Naive thymus-derived CD4-positive, alpha-beta T cell (primary cell): Measurements from ENCODE around the gene NIPAL3. TPM values are rescaled to one million over a fixed set of nuclear protein-coding genes. Genes with fewer than 3 reads are reported as not detected.
"Not testable (repeated sequence)": the region's sequence is repeated elsewhere in the genome, so short reads cannot be mapped to it uniquely, and the experiment has no call there.

ENCODE experiments used
- ATAC-seq: fragments of 150-1000 bp; cut with Tn5 transposase; 2 replicates; pipeline ENCODE4 v1.10.0; 2021; ENCODE audit warnings: mild to moderate bottlenecking, moderate library complexity
- CTCF ChIA-PET: fragments of 350-600 bp; sonication (Branson Sonifier 250); formaldehyde crosslinking; loops from one replicate; lab custom pipeline; 2021; ENCODE audit warnings: antibody characterized with exemption; lab: Charles Lee
- POLR2A ChIA-PET: fragments of 350-600 bp; sonication (Branson Sonifier 250); formaldehyde crosslinking; loops from one replicate; lab custom pipeline; 2021; ENCODE audit warnings: antibody characterized with exemption, inconsistent platforms; lab: Charles Lee
- DNase-seq, 9 donors: peaks; one replicate each; pipeline versions ENCODE4 v3.0.0 to v3.0.0-alpha.2; 2020 to 2022; ENCODE audit warnings: mixed read lengths in 1 of 9
- H3K27ac ChIP-seq: one replicate; pipeline ENCODE4 v1.7.0; 2013; ENCODE audit warnings: mild to moderate bottlenecking, low read depth, low read length, moderate library complexity
- H3K27me3 ChIP-seq, 2 donors: one replicate each; pipeline ENCODE4 v1.7.0; 2013; ENCODE audit warnings: low read length in 2 of 2, mild to moderate bottlenecking in 2 of 2, moderate library complexity in 2 of 2; ENCODE audit not compliant: control insufficient read depth in 2 of 2, insufficient read depth in 2 of 2
- H3K36me3 ChIP-seq, 3 experiments: 1 replicate in 2 of 3; 2 replicates in 1 of 3; pipeline ENCODE4 v1.7.0; 2013; ENCODE audit warnings: low read length in 3 of 3, mild to moderate bottlenecking in 3 of 3, moderate library complexity in 1 of 3; ENCODE audit not compliant: insufficient read depth in 3 of 3, control insufficient read depth in 2 of 3
- H3K4me1 ChIP-seq, 2 donors: one replicate each; pipeline ENCODE4 v1.7.0; 2013; ENCODE audit warnings: low read length in 2 of 2, mild to moderate bottlenecking in 2 of 2, moderate library complexity in 1 of 2; ENCODE audit not compliant: control insufficient read depth in 2 of 2, insufficient read depth in 2 of 2
- H3K4me3 ChIP-seq: 2 replicates; pipeline ENCODE4 v1.7.0; 2013; ENCODE audit warnings: mild to moderate bottlenecking, low read length
- H3K9me3 ChIP-seq, 3 experiments: 1 replicate in 2 of 3; 2 replicates in 1 of 3; pipeline ENCODE4 v1.7.0; 2013; ENCODE audit warnings: low read length in 3 of 3; ENCODE audit not compliant: control insufficient read depth in 2 of 3
- H3K27ac Mint-ChIP-seq, 9 donors: one replicate each; pipeline ENCODE4 v1.8.0; 2020 to 2022; ENCODE audit warnings: mixed read lengths in 9 of 9, mild to moderate bottlenecking in 8 of 9, moderate library complexity in 5 of 9, inconsistent platforms in 2 of 9
- H3K27me3 Mint-ChIP-seq, 5 donors: one replicate each; pipeline ENCODE4 v1.8.0; 2021 to 2022; ENCODE audit warnings: mixed read lengths in 5 of 5, mild to moderate bottlenecking in 1 of 5
- H3K36me3 Mint-ChIP-seq, 5 donors: one replicate each; pipeline ENCODE4 v1.8.0; 2020 to 2022; ENCODE audit warnings: mixed read lengths in 5 of 5, mild to moderate bottlenecking in 3 of 5, inconsistent platforms in 1 of 5
- H3K4me1 Mint-ChIP-seq, 7 donors: one replicate each; pipeline ENCODE4 v1.8.0; 2020 to 2022; ENCODE audit warnings: mixed read lengths in 7 of 7, mild to moderate bottlenecking in 3 of 7, inconsistent platforms in 1 of 7
- H3K4me3 Mint-ChIP-seq, 10 donors: one replicate each; pipeline ENCODE4 v1.8.0; 2020 to 2022; ENCODE audit warnings: mild to moderate bottlenecking in 10 of 10, mixed read lengths in 10 of 10, moderate library complexity in 6 of 10, inconsistent platforms in 2 of 10
- H3K9me3 Mint-ChIP-seq, 11 donors: one replicate each; pipeline ENCODE4 v1.8.0; 2020 to 2022; ENCODE audit warnings: mixed read lengths in 11 of 11, mild to moderate bottlenecking in 4 of 11, inconsistent platforms in 1 of 11, moderate library complexity in 1 of 11
- intact Hi-C, 2 donors: fragments of 100-400 bp; cut with micrococcal nuclease; formaldehyde crosslinking; loops; one replicate each; pipeline ENCODE4 v1.15.1; 2023
- polyA plus RNA-seq, 2 donors: library from polyadenylated mRNA; unstranded; fragments of 300-500 nt; fragmentation: Illumina TruSeq; gene quantifications; one replicate each; pipeline ENCODE4 v1.2.3, GENCODE V29; 2021
- total RNA-seq, 6 experiments: library from RNA in 5 of 6; stranded (reverse) in 5 of 6; gene quantifications; 1 replicate in 5 of 6; 2 replicates in 1 of 6; pipeline ENCODE4 v1.2.3 and lab custom pipeline; 2021 to 2026

The NIPAL3 gene
- total and polyA plus RNA-seq, 7 experiments from 2014 or later = 35.5 to 127 (median 63.7) TPM

GRCh38 chr1:24441996-24442668 is 26.5 kb downstream of the NIPAL3 start:
- Mint-ChIP-seq H3K36me3 (peaks cover 23 to 70% (median 34%) of the 10 kb centered on the region in 5 donors), H3K9me3 (peaks cover 0 to 1% (median 0%) of the 10 kb centered on the region in 11 donors), H3K27ac (peak overlapping the region in 2 of 9 donors; percentile 33 to 53), H3K4me3 (no peak overlapping the region), H3K27me3 (no peaks in the 10 kb centered on the region), H3K4me1 (peaks cover 3 to 43% (median 25%) of the 10 kb centered on the region in 7 donors)
- Histone ChIP-seq H3K9me3 (no peaks in the 10 kb centered on the region), H3K36me3 (peaks cover 0 to 89% (median 4%) of the 10 kb centered on the region in 3 experiments), H3K4me3 (no peak overlapping the region), H3K4me1 (no peaks in the 10 kb centered on the region), H3K27ac (no peak overlapping the region), H3K27me3 (no peaks in the 10 kb centered on the region)
- no peak for ATAC-seq
- ChIA-PET CTCF (interaction anchor here (0.6 to 1.1 kb wide), 3 partner anchors 15 to 87 kb away, joined by 3 read pairs; no protein-coding TSS in a partner anchor), POLR2A (interaction anchor here (0.7 to 1.9 kb wide), 7 partner anchors 19 to 73 kb away, joined by 3 to 5 read pairs (median 4); partner anchors contain the start of gene RCAN3)
- intact Hi-C loops = no loop called here
- DNase-seq = no peak

GRCh38 chr1:24442764-24443163 is 27.2 kb downstream of the NIPAL3 start:
- H3K36me3 ChIP-seq = peaks cover 0 to 88% (median 9%) of the 10 kb centered on the region in 3 experiments
- no peak overlapping the region for H3K4me3 Mint-ChIP-seq
- peaks cover 23 to 74% (median 38%) of the 10 kb centered on the region in 5 donors for H3K36me3 Mint-ChIP-seq
- no peaks in the 10 kb centered on the region for H3K27me3 ChIP-seq
- ATAC-seq (no peak), DNase-seq (no peak)
- H3K9me3 Mint-ChIP-seq = peaks cover 0 to 1% (median 0%) of the 10 kb centered on the region in 11 donors
- no peaks in the 10 kb centered on the region for H3K9me3 ChIP-seq
- intact Hi-C loops = no loop called here
- no peak overlapping the region for H3K27ac ChIP-seq
- no peaks in the 10 kb centered on the region for H3K4me1 ChIP-seq
- ChIA-PET POLR2A (interaction anchor here (0.7 to 1.9 kb wide), 8 partner anchors 18 to 73 kb away, joined by 3 to 5 read pairs (median 4); partner anchors contain the start of gene RCAN3), CTCF (interaction anchor here (0.8 to 1.1 kb wide), 2 partner anchors 21 to 86 kb away, joined by 3 read pairs; no protein-coding TSS in a partner anchor)
- H3K4me1 Mint-ChIP-seq = peaks cover 3 to 39% (median 21%) of the 10 kb centered on the region in 7 donors
- H3K27me3 Mint-ChIP-seq = no peaks in the 10 kb centered on the region
- no peak overlapping the region for H3K4me3 ChIP-seq
- H3K27ac Mint-ChIP-seq = peak overlapping the region in 3 of 9 donors; percentile 21 to 41 (median 33)

DNA sequence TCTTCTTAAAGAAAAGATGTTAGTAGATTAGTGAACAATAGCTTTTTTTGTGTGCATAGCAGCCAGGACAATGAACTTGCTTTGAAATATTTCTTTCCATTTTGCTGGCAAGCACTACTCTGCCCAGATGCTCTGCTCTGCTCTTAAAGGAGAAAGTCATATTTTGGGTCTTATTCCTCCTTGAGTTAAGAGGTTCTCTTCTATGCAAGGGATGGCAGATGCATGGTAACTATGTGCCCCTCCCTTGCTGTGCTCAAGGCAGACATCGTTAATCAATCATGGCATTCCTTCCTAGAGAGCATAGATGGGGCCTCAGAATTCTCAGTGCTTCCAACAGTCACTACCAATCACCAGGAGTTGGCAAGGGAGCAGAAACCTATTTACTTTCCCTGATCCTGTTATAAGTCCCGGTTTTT is 27.6 kb downstream of the NIPAL3 start:
- no peak overlapping the region for H3K27ac ChIP-seq
- peaks cover 3 to 38% (median 21%) of the 10 kb centered on the region in 7 donors for H3K4me1 Mint-ChIP-seq
- H3K4me3 ChIP-seq = no peak overlapping the region
- no peaks in the 10 kb centered on the region for H3K27me3 ChIP-seq
- H3K36me3 ChIP-seq = peaks cover 0 to 88% (median 9%) of the 10 kb centered on the region in 3 experiments
- intact Hi-C loops = no loop called here
- no peaks in the 10 kb centered on the region for H3K27me3 Mint-ChIP-seq
- DNase-seq (no peak), ATAC-seq (no peak)
- no peaks in the 10 kb centered on the region for H3K9me3 ChIP-seq
- H3K9me3 Mint-ChIP-seq = peaks cover 0 to 1% (median 0%) of the 10 kb centered on the region in 11 donors
- H3K36me3 Mint-ChIP-seq = peaks cover 23 to 76% (median 38%) of the 10 kb centered on the region in 5 donors
- H3K27ac Mint-ChIP-seq = peak overlapping the region in 2 of 9 donors; percentile 21 to 65
- no peaks in the 10 kb centered on the region for H3K4me1 ChIP-seq
- H3K4me3 Mint-ChIP-seq = no peak overlapping the region
- POLR2A ChIA-PET = interaction anchor here (0.8 to 1.9 kb wide), 5 partner anchors 39 to 61 kb away, joined by 3 to 5 read pairs (median 4); partner anchors contain the start of gene RCAN3
- CTCF ChIA-PET = interaction anchor here (0.8 to 1.1 kb wide), 2 partner anchors 20 to 86 kb away, joined by 3 read pairs; no protein-coding TSS in a partner anchor

DNA sequence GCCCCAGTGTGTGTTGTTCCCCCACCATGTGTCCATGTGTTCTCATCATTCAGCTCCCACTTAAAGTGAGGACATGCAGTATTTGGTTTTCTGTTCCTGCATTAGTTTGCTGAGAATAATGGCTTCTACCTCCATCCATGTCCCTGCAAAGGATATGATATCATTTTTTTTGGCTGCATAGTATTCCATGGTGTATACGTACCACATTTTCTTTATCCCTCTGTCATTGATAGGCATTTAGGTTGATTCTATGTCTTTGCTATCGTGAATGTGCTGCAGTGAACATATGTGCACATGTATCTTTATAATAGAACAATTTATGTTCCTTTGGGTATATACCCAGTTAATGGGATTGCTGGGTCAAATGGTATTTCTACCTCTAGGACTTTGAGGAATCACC is 30.8 kb downstream of the NIPAL3 start:
- H3K27me3 Mint-ChIP-seq, H3K27ac ChIP-seq, H3K9me3 Mint-ChIP-seq, H3K4me3 ChIP-seq, DNase-seq, CTCF ChIA-PET, H3K4me1 ChIP-seq, H3K27me3 ChIP-seq, intact Hi-C loops, H3K9me3 ChIP-seq, H3K4me3 Mint-ChIP-seq, ATAC-seq: not testable (repeated sequence)
- Mint-ChIP-seq H3K27ac (peak overlapping the region in 5 of 9 donors; percentile 21 to 56 (median 34)), H3K4me1 (peaks cover 3 to 30% (median 5%) of the 10 kb centered on the region in 7 donors), H3K36me3 (peaks cover 24 to 84% (median 44%) of the 10 kb centered on the region in 5 donors)
- peaks cover 11 to 94% (median 18%) of the 10 kb centered on the region in 3 experiments for H3K36me3 ChIP-seq
- POLR2A ChIA-PET = interaction anchor here (1.3 kb wide), 1 partner anchor 31 kb away, joined by 3 read pairs; the partner anchor contains the start of gene NIPAL3

- ChIA-PET CTCF (no interaction called here), POLR2A (interaction anchor here (1.0 kb wide), 1 partner anchor 9 kb away, joined by 3 read pairs; no protein-coding TSS in a partner anchor)
- H3K36me3 ChIP-seq = peaks cover 25 to 96% (median 30%) of the 10 kb centered on the region in 3 experiments
- ATAC-seq (no peak), DNase-seq (no peak)
- intact Hi-C loops = no loop called here
- peaks cover 30 to 84% (median 58%) of the 10 kb centered on the region in 5 donors for H3K36me3 Mint-ChIP-seq
- H3K27ac Mint-ChIP-seq = peak overlapping the region in 1 of 9 donors; percentile 81
- H3K4me1 ChIP-seq = no peaks in the 10 kb centered on the region
- no peak overlapping the region for H3K4me3 Mint-ChIP-seq
- no peaks in the 10 kb centered on the region for H3K27me3 ChIP-seq
- no peak overlapping the region for H3K27ac ChIP-seq
- no peak overlapping the region for H3K4me3 ChIP-seq
- H3K9me3 Mint-ChIP-seq = peaks cover 0 to 1% (median 0%) of the 10 kb centered on the region in 11 donors
- H3K9me3 ChIP-seq = no peaks in the 10 kb centered on the region
- no peaks in the 10 kb centered on the region for H3K27me3 Mint-ChIP-seq
- peaks cover 0 to 28% (median 7%) of the 10 kb centered on the region in 7 donors for H3K4me1 Mint-ChIP-seq
Measured at GRCh38 chr1:24450316-24450715, 34.7 kb downstream of the NIPAL3 start.

DNA sequence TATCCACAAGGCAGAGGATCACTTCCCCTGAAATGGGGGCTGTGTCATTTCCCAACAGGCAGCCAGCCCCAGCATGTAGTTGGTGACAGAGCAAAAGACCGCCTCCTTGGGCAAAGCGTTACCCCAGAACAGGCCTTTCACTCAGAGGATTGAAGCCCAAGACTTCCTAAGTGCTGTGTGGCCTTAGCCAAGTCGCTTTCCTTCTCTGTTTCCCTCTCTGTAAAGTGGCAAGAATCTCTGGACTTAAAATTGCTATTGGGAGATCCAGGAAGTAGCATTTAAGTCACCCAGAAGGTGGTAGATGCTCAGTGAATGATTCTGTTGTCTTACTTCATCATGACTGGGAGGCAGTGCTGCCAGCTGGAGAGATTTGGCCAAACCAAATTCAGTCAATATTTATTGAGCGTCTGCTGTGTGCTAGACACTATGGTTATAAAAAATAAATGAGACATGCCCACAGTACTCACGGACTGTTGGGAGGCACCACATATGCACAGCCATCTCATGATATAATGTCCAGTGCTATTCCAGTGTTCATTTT is 35.3 kb downstream of the NIPAL3 start:
- Histone ChIP-seq H3K27me3 (no peaks in the 10 kb centered on the region), H3K4me1 (no peaks in the 10 kb centered on the region), H3K4me3 (no peak overlapping the region), H3K36me3 (peaks cover 26 to 96% (median 33%) of the 10 kb centered on the region in 3 experiments), H3K27ac (no peak overlapping the region), H3K9me3 (no peaks in the 10 kb centered on the region)
- H3K4me1 Mint-ChIP-seq = peaks cover 0 to 25% (median 4%) of the 10 kb centered on the region in 7 donors
- no peaks in the 10 kb centered on the region for H3K9me3 Mint-ChIP-seq
- ATAC-seq = peak; percentile 56
- H3K4me3 Mint-ChIP-seq = no peak overlapping the region
- DNase-seq = no peak
- peak overlapping the region in 4 of 9 donors; percentile 25 to 52 (median 44) for H3K27ac Mint-ChIP-seq
- POLR2A ChIA-PET = interaction anchor here (1.0 kb wide), 1 partner anchor 10 kb away, joined by 3 read pairs; no protein-coding TSS in a partner anchor
- no peaks in the 10 kb centered on the region for H3K27me3 Mint-ChIP-seq
- CTCF ChIA-PET = no interaction called here
- H3K36me3 Mint-ChIP-seq = peaks cover 27 to 82% (median 52%) of the 10 kb centered on the region in 5 donors
- intact Hi-C loops = no loop called here
